ENCODE data around the gene ZNF501.

The ZNF501 gene

DNA sequence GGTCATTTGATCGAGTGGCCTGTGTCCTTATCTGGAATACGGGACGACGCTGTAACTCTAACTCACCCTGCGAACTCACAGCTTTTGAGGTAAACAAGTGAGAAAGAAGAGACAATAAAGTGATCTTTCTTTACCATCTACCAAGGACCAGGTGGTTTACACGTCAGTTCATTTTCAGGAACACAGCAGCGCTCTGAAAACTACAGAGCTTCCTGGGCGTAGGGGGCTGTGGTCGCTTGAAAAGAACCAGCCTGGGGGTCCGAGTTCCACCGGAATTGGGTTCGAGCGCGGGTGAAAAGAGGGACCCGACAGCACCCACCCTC is 31.6 kb downstream of the ZNF501 start:
- Histone ChIP-seq H3K4me1 (ENCODE audit: control insufficient read depth in 1 of 2, insufficient read depth in 2 of 2, low read length in 2 of 2) (peaks cover 7 to 10% of the 10 kb centered on the region in 2 donors), H3K9ac (ENCODE audit: low read depth in 1 of 2, low read length in 2 of 2) (peak overlapping the region; percentile 88 to 92), H3K27ac (ENCODE audit: low read depth, low read length) (no peak overlapping the region), H3K27me3 (ENCODE audit: control insufficient read depth in 1 of 2, insufficient read depth in 2 of 2, low read length in 2 of 2) (no peaks in the 10 kb centered on the region), H3K4me3 (ENCODE audit: low read depth in 1 of 2, low read length in 2 of 2) (peak overlapping the region; percentile 97), H3K9me3 (ENCODE audit: control insufficient read depth in 1 of 2, low read length in 2 of 2) (peaks cover 7 to 26% of the 10 kb centered on the region in 2 donors), H3K36me3 (ENCODE audit: control insufficient read depth in 1 of 2, insufficient read depth in 2 of 2, low read length in 2 of 2) (peaks cover 0 to 6% of the 10 kb centered on the region in 2 donors)

DNA sequence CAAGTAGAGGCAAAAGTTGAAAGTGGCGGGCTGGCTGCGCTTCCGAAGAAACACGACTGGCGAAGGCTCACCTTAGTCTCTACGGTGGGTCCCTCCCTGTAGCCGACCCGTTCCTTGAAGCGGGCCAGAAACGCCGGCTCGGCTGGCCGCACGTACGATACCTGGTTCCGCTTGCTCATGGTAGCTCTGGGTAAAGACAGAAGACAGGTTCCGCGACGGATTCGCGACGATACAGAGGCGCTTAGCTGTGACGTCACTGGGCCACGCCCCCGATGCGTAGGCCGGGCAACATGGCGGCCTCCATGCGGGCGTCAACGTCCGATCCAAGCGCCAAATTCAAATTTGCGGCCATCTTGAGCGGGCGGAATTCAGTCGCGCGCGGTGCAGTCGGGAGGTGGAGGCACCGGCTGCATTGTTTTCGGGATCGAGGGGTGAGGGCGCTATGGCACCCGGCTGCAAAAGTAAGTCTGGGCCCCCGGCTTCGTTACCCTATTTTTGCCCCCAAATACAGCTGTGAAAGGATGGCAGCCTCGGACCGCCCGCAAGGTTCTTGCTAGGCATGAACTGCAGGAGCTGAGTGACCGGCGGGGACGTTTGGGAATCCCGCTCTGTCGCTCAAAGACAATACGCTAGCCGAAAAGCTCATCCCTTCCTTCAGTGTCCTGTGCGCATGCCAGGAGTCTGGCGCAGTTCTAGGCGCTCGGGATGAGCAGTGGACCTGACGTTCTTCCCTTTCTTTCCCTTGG is 32.2 kb downstream of the ZNF501 start, which contains the start of the genes KIAA1143 and KIF15:
TSS of gene KIAA1143 (minus strand) at position 196 of the 746 bp plus-strand sequence. CDS start at position 179, 17 bp downstream.
TSS of gene KIF15 (plus strand) at position 371 of the 746 bp plus-strand sequence. CDS start at position 443, 72 bp downstream.
- H3K9me3 ChIP-seq (ENCODE audit: control insufficient read depth in 1 of 2, low read length in 2 of 2) = peaks cover 10 to 26% of the 10 kb centered on the region in 2 donors
- H3K9ac ChIP-seq (ENCODE audit: low read depth in 1 of 2, low read length in 2 of 2) = peak within 1 kb of the TSS; percentile 88 to 92
- no peaks in the 10 kb centered on the region for H3K27me3 ChIP-seq (ENCODE audit: control insufficient read depth in 1 of 2, insufficient read depth in 2 of 2, low read length in 2 of 2)
- H3K27ac ChIP-seq (ENCODE audit: low read depth, low read length) = no peak within 1 kb of the TSS
- peaks cover 0 to 6% of the 10 kb centered on the region in 2 donors for H3K36me3 ChIP-seq (ENCODE audit: control insufficient read depth in 1 of 2, insufficient read depth in 2 of 2, low read length in 2 of 2)
- peak within 1 kb of the TSS; percentile 97 for H3K4me3 ChIP-seq (ENCODE audit: low read depth in 1 of 2, low read length in 2 of 2)
- H3K4me1 ChIP-seq (ENCODE audit: control insufficient read depth in 1 of 2, insufficient read depth in 2 of 2, low read length in 2 of 2) = peaks cover 7 to 10% of the 10 kb centered on the region in 2 donors

DNA sequence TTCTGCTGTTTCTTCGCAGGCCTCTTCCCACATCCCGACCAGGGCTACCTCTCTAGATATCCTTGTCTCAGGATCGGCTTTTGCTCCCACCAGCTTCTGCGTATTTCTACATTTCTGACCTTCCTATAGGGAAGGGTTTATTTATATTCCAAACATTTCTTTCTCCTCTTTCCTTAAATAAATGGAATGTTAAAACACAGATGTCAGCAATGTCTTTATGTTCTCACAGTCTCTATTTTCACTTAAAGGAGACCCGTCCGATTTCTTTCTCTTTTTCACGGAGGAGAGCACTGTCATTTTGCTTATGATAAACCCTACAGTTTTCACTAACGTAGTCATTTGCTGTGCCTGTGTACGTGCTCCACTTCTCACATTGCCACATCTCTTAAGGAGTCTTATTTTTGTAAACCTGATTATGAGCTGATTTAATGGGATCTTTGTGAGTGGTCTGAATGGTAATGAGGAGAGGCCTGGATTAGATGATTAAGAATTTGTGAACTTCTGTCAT is 32.8 kb downstream of the ZNF501 start:
- peak overlapping the region; percentile 70 to 92 for H3K9ac ChIP-seq (ENCODE audit: low read depth in 1 of 2, low read length in 2 of 2)
- peaks cover 0 to 6% of the 10 kb centered on the region in 2 donors for H3K36me3 ChIP-seq (ENCODE audit: control insufficient read depth in 1 of 2, insufficient read depth in 2 of 2, low read length in 2 of 2)
- peak overlapping the region; percentile 97 for H3K4me3 ChIP-seq (ENCODE audit: low read depth in 1 of 2, low read length in 2 of 2)
- H3K9me3 ChIP-seq (ENCODE audit: control insufficient read depth in 1 of 2, low read length in 2 of 2) = peaks cover 9 to 20% of the 10 kb centered on the region in 2 donors
- peaks cover 7 to 10% of the 10 kb centered on the region in 2 donors for H3K4me1 ChIP-seq (ENCODE audit: control insufficient read depth in 1 of 2, insufficient read depth in 2 of 2, low read length in 2 of 2)
- H3K27ac ChIP-seq (ENCODE audit: low read depth, low read length) = no peak overlapping the region
- H3K27me3 ChIP-seq (ENCODE audit: control insufficient read depth in 1 of 2, insufficient read depth in 2 of 2, low read length in 2 of 2) = no peaks in the 10 kb centered on the region

DNA sequence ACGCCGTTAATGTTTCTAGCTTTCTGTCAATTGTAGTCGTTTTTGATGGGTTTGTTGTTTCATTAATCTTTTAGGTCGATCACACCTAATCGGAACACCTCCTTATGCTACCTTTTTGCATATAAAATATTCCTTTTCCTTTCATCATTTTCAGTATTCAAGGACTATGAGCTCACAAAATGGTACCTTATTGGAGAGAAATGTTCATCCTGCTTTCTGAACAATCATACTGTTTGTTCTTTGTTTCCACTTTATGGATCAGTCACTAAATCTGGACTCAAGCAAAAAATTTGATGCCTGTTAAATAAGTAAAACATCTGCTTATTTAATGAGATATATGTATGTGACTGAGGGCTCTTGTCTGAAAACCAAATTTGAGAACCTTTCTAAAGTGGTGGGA is 33.3 kb downstream of the ZNF501 start:
- H3K9me3 ChIP-seq (ENCODE audit: control insufficient read depth in 1 of 2, low read length in 2 of 2) = peaks cover 4 to 16% of the 10 kb centered on the region in 2 donors
- peaks cover 7 to 10% of the 10 kb centered on the region in 2 donors for H3K4me1 ChIP-seq (ENCODE audit: control insufficient read depth in 1 of 2, insufficient read depth in 2 of 2, low read length in 2 of 2)
- peak overlapping the region; percentile 97 for H3K4me3 ChIP-seq (ENCODE audit: low read depth in 1 of 2, low read length in 2 of 2)
- peaks cover 0 to 6% of the 10 kb centered on the region in 2 donors for H3K36me3 ChIP-seq (ENCODE audit: control insufficient read depth in 1 of 2, insufficient read depth in 2 of 2, low read length in 2 of 2)
- H3K27ac ChIP-seq (ENCODE audit: low read depth, low read length) = no peak overlapping the region
- peak overlapping the region in 1 of 2 donors; percentile 92 for H3K9ac ChIP-seq (ENCODE audit: low read depth in 1 of 2, low read length in 2 of 2)
- no peaks in the 10 kb centered on the region for H3K27me3 ChIP-seq (ENCODE audit: control insufficient read depth in 1 of 2, insufficient read depth in 2 of 2, low read length in 2 of 2)

DNA sequence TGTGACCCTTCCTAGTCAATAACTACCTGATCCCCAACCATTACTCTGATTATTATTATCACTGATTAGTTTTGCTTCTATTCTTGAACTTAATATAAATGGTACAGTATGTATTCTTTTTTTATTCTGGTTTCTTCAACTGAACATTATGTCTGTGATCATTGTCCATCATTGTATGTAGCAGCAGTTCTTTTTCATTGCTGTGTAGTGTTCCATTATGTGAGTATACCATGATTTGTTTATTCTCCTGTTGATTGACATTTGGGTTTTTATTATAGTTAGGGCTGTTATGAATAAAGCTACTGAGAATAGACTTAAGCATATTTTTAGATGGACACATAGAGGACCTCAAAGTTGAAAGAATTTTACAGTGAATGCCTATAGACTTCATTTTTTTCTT is 34.8 kb downstream of the ZNF501 start:
- H3K9me3 ChIP-seq (ENCODE audit: control insufficient read depth in 1 of 2, low read length in 2 of 2) = peaks cover 3 to 4% of the 10 kb centered on the region in 2 donors

DNA sequence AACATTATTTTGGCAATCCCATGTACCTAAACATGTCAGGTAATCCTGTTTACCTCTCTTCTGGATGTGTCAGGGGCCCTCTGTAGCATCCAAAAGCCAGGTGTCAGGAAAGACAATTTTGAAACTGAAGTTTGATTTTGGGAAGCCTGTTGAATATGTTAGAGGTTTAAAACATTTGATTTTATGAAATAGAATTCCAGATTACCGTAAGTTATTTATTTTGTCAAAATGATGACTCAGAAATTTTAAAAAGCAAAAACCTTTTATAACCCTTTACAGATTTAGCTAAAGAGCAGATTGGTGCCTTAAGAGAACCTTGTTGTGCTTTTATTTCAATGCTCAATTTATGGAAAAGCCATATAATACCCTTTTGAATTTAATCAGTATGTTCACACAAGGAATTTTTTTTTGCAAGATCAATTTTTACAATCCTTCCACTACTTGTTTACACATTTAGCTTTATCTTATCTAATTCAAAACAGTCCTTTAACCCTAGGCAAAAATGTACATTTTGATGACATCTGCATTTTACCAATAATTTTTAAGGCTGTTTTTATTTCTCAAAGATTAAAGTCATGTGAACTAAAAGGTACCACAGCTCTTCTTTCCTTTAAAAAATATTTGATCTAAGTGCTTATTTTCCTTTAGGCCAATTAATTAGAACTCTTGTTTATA is 42.1 kb downstream of the ZNF501 start:
- Histone ChIP-seq H3K9ac (ENCODE audit: low read depth in 1 of 2, low read length in 2 of 2) (no peak overlapping the region), H3K36me3 (ENCODE audit: control insufficient read depth in 1 of 2, insufficient read depth in 2 of 2, low read length in 2 of 2) (peaks cover 0 to 5% of the 10 kb centered on the region in 2 donors), H3K9me3 (ENCODE audit: control insufficient read depth in 1 of 2, low read length in 2 of 2) (peaks cover 13 to 25% of the 10 kb centered on the region in 2 donors), H3K27ac (ENCODE audit: low read depth, low read length) (no peak overlapping the region), H3K27me3 (ENCODE audit: control insufficient read depth in 1 of 2, insufficient read depth in 2 of 2, low read length in 2 of 2) (no peaks in the 10 kb centered on the region), H3K4me1 (ENCODE audit: control insufficient read depth in 1 of 2, insufficient read depth in 2 of 2, low read length in 2 of 2) (no peaks in the 10 kb centered on the region), H3K4me3 (ENCODE audit: low read depth in 1 of 2, low read length in 2 of 2) (no peak overlapping the region)

More for the DNA sequence above, 34.8 kb downstream of the ZNF501 start:
- Histone ChIP-seq H3K27me3 (ENCODE audit: control insufficient read depth in 1 of 2, insufficient read depth in 2 of 2, low read length in 2 of 2) (no peaks in the 10 kb centered on the region), H3K36me3 (ENCODE audit: control insufficient read depth in 1 of 2, insufficient read depth in 2 of 2, low read length in 2 of 2) (no peaks in the 10 kb centered on the region), H3K27ac (ENCODE audit: low read depth, low read length) (no peak overlapping the region), H3K4me3 (ENCODE audit: low read depth in 1 of 2, low read length in 2 of 2) (no peak overlapping the region), H3K4me1 (ENCODE audit: control insufficient read depth in 1 of 2, insufficient read depth in 2 of 2, low read length in 2 of 2) (peaks cover 7 to 10% of the 10 kb centered on the region in 2 donors), H3K9ac (ENCODE audit: low read depth in 1 of 2, low read length in 2 of 2) (no peak overlapping the region)

DNA sequence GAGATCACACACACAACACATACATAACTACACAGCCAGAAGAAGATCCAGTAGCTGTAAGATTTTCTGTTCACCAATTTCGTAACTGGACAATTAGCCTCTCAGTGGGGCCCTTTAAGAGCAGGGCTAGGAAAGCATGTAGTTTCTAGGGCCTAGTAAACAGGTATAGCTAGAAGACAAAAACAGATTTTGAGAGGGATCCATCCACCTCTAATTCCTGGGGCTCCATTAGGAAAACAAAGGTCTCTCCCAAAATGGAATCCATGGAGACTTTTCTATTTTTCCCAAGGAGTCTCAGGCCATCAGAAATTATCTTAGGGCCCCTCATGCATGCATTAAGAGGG is 42.6 kb downstream of the ZNF501 start:
- Histone ChIP-seq H3K9me3 (ENCODE audit: control insufficient read depth in 1 of 2, low read length in 2 of 2) (peaks cover 13 to 25% of the 10 kb centered on the region in 2 donors), H3K27ac (ENCODE audit: low read depth, low read length) (no peak overlapping the region), H3K4me3 (ENCODE audit: low read depth in 1 of 2, low read length in 2 of 2) (no peak overlapping the region), H3K4me1 (ENCODE audit: control insufficient read depth in 1 of 2, insufficient read depth in 2 of 2, low read length in 2 of 2) (no peaks in the 10 kb centered on the region), H3K36me3 (ENCODE audit: control insufficient read depth in 1 of 2, insufficient read depth in 2 of 2, low read length in 2 of 2) (peaks cover 0 to 6% of the 10 kb centered on the region in 2 donors), H3K27me3 (ENCODE audit: control insufficient read depth in 1 of 2, insufficient read depth in 2 of 2, low read length in 2 of 2) (no peaks in the 10 kb centered on the region), H3K9ac (ENCODE audit: low read depth in 1 of 2, low read length in 2 of 2) (no peak overlapping the region)

DNA sequence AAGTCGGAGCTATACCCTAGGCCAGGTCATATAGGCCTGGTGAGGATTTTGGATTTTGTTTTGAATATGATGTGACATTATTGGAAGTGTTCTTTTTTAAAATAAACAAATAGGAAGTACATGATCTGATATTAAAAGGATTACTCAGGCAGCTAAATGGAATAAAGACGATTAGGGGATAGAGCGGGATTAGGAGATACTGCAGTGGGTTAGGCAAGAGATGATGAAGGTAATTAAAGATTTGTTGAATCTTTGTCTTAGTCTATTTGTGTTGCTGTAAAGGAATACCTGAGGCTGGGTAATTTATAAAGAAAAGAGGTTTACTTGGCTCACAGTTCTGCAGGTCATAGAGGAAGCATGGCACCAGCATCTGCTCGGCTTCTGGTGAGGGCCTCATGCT is 53.5 kb downstream of the ZNF501 start:
- no peak overlapping the region for H3K27ac ChIP-seq (ENCODE audit: low read depth, low read length)
- H3K9me3 ChIP-seq (ENCODE audit: control insufficient read depth in 1 of 2, low read length in 2 of 2) = no peaks in the 10 kb centered on the region
- H3K9ac ChIP-seq (ENCODE audit: low read depth in 1 of 2, low read length in 2 of 2) = no peak overlapping the region
- no peaks in the 10 kb centered on the region for H3K4me1 ChIP-seq (ENCODE audit: control insufficient read depth in 1 of 2, insufficient read depth in 2 of 2, low read length in 2 of 2)
- H3K4me3 ChIP-seq (ENCODE audit: low read depth in 1 of 2, low read length in 2 of 2) = no peak overlapping the region
- H3K36me3 ChIP-seq (ENCODE audit: control insufficient read depth in 1 of 2, insufficient read depth in 2 of 2, low read length in 2 of 2) = peaks cover 5 to 8% of the 10 kb centered on the region in 2 donors
- no peaks in the 10 kb centered on the region for H3K27me3 ChIP-seq (ENCODE audit: control insufficient read depth in 1 of 2, insufficient read depth in 2 of 2, low read length in 2 of 2)
